Large intestine (tissue), 3 donors: ENCODE results near the gene JADE2. TPM values are rescaled to one million over a fixed set of nuclear protein-coding genes. Genes with fewer than 3 reads are reported as not detected.

ENCODE experiments used
- DNase-seq, 2 donors: peaks; one replicate each; pipeline versions ENCODE4 v3.0.0 to v3.0.0-alpha.2; 2013
- H3K27ac ChIP-seq: one replicate; pipeline ENCODE4 v1.5.1; 2013; ENCODE audit warnings: low read length
- H3K27me3 ChIP-seq: 2 replicates; pipeline ENCODE4 v1.6.1; 2013; ENCODE audit warnings: low read length; ENCODE audit not compliant: control insufficient read depth, insufficient read depth
- H3K36me3 ChIP-seq: 2 replicates; pipeline ENCODE4 v1.6.1; 2013; ENCODE audit warnings: low read length; ENCODE audit not compliant: control insufficient read depth, insufficient read depth
- H3K4me1 ChIP-seq: one replicate; pipeline ENCODE4 v1.6.1; 2013; ENCODE audit warnings: low read length; ENCODE audit not compliant: control insufficient read depth, insufficient read depth
- H3K4me3 ChIP-seq: one replicate; pipeline ENCODE4 v1.5.1; 2013; ENCODE audit warnings: low read length
- H3K9me3 ChIP-seq: one replicate; pipeline ENCODE4 v1.6.1; 2013; ENCODE audit warnings: mild to moderate bottlenecking, low read depth, low read length, moderate library complexity; ENCODE audit not compliant: control insufficient read depth
- WGBS: methylation state at CpG from one replicate; pipeline ENCODE4 v1.1.5; 2013; ENCODE audit warnings: low lambda C conversion rate; ENCODE audit not compliant: insufficient coverage; 5-methylcytosine and 5-hydroxymethylcytosine counted together
- polyA plus RNA-seq: library from polyadenylated mRNA; unstranded; fragments of 120-200 nt; gene quantifications from one replicate; pipeline ENCODE4 v1.2.1, GENCODE V29; 2013

Gene JADE2
- polyA plus RNA-seq, 1 donor = 29.9 TPM

- no peak for DNase-seq
- Histone ChIP-seq H3K27me3 (no peaks in the 10 kb centered on the region), H3K9me3 (no peaks in the 10 kb centered on the region), H3K4me3 (no peak overlapping the region), H3K36me3 (peaks cover 45% of the 10 kb centered on the region), H3K27ac (no peak overlapping the region), H3K4me1 (peaks cover 26% of the 10 kb centered on the region)
- WGBS = no CpG with 5 or more reads among the region's 10 CpGs
These were observed 7.8 kb downstream of the JADE2 start for GRCh38 chr5:134533115-134533815.

- H3K27me3 ChIP-seq = no peaks in the 10 kb centered on the region
- no peak overlapping the region for H3K4me3 ChIP-seq
- no peaks in the 10 kb centered on the region for H3K9me3 ChIP-seq
- peaks cover 17% of the 10 kb centered on the region for H3K4me1 ChIP-seq
- H3K27ac ChIP-seq = no peak overlapping the region
- peaks cover 50% of the 10 kb centered on the region for H3K36me3 ChIP-seq
- DNase-seq = no peak
- no CpG with 5 or more reads among the region's 10 CpGs for WGBS
These were observed 8.7 kb downstream of the JADE2 start for GRCh38 chr5:134534058-134534725.

GRCh38 chr5:134534726-134535110, 9.2 kb downstream of the JADE2 start:
- Histone ChIP-seq H3K4me3 (no peak overlapping the region), H3K4me1 (peaks cover 12% of the 10 kb centered on the region), H3K27ac (no peak overlapping the region), H3K27me3 (no peaks in the 10 kb centered on the region), H3K36me3 (peaks cover 55% of the 10 kb centered on the region), H3K9me3 (no peaks in the 10 kb centered on the region)
- no CpG with 5 or more reads among the region's 5 CpGs for WGBS
- DNase-seq = no peak

DNA sequence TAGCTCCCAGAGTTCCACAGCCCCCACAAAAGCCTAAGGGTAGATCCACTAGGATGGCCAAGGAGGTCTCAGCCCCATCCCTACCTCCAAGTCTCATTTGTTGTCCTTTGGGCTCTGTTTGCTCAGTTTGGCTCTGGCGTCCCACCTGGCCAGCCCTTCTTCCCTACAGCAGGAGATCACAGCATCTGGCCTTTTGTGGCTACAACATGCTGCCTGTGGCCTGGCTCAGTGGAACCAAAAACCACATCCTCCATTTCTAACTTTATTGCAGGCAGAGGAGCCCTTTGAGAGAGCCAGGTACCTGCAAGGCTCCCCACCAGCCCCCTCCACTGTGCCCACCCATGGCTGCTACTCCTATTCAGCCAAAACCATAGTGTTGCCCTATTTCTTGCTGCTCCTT, 11.4 kb downstream of the JADE2 start:
- Histone ChIP-seq H3K36me3 (peaks cover 76% of the 10 kb centered on the region), H3K4me1 (no peaks in the 10 kb centered on the region), H3K4me3 (no peak overlapping the region), H3K27ac (no peak overlapping the region), H3K27me3 (no peaks in the 10 kb centered on the region), H3K9me3 (no peaks in the 10 kb centered on the region)
- no peak for DNase-seq
- no CpG with 5 or more reads among the region's 1 CpG for WGBS

- peaks cover 80% of the 10 kb centered on the region for H3K36me3 ChIP-seq
- no peak for DNase-seq
- H3K4me1 ChIP-seq = no peaks in the 10 kb centered on the region
- no peak overlapping the region for H3K27ac ChIP-seq
- no peak overlapping the region for H3K4me3 ChIP-seq
- no peaks in the 10 kb centered on the region for H3K27me3 ChIP-seq
- H3K9me3 ChIP-seq = no peaks in the 10 kb centered on the region
These were observed 11.8 kb downstream of the JADE2 start for GRCh38 chr5:134537297-134537696.

DNA sequence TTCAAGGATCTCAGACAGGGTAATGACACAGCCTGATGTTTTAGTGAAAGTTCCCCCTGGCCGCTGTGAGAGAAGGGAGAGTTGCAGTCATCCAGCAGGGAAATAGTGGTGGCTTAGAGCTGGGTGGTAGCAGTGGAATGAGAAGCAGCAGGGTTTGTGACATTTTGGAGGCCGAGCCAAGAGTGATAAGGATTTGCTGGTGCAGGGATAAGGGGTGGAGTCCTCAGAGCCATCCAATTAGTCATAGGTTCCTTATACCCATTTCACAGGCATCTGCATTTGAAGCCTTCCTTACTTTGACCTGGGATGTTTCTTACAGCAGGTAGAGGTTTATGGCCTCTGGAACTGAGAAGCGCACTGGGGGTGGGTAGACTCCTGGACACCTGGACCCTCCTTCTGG, 12.8 kb downstream of the JADE2 start:
- Histone ChIP-seq H3K4me3 (no peak overlapping the region), H3K4me1 (no peaks in the 10 kb centered on the region), H3K27me3 (no peaks in the 10 kb centered on the region), H3K9me3 (no peaks in the 10 kb centered on the region), H3K36me3 (peaks cover 75% of the 10 kb centered on the region), H3K27ac (no peak overlapping the region)
- WGBS = no CpG with 5 or more reads among the region's 3 CpGs
- no peak for DNase-seq

DNA sequence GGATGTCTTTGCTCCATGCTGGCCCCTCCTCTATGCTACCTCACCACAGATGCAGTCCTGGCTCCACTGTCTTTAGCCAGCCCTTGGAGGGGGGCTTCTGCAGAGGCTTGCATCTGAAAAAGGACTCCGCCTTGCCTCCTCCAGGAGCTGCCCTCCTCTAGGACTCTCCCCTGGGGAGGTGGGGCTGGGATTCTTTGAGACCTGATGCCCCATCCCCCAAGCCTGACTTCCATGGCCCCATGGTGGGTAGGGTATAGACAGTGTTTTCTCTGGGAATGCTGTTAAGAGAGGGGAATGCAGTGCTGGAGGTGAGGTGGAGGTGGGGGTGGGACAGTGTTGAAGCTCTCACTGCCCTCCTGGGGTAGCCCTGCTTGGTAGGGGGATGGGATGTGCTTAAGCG, 14.3 kb downstream of the JADE2 start:
- WGBS = no CpG with 5 or more reads among the region's 2 CpGs
- Histone ChIP-seq H3K36me3 (peaks cover 79% of the 10 kb centered on the region), H3K27ac (no peak overlapping the region), H3K4me3 (no peak overlapping the region), H3K27me3 (no peaks in the 10 kb centered on the region), H3K4me1 (no peaks in the 10 kb centered on the region), H3K9me3 (no peaks in the 10 kb centered on the region)
- DNase-seq = no peak

DNA sequence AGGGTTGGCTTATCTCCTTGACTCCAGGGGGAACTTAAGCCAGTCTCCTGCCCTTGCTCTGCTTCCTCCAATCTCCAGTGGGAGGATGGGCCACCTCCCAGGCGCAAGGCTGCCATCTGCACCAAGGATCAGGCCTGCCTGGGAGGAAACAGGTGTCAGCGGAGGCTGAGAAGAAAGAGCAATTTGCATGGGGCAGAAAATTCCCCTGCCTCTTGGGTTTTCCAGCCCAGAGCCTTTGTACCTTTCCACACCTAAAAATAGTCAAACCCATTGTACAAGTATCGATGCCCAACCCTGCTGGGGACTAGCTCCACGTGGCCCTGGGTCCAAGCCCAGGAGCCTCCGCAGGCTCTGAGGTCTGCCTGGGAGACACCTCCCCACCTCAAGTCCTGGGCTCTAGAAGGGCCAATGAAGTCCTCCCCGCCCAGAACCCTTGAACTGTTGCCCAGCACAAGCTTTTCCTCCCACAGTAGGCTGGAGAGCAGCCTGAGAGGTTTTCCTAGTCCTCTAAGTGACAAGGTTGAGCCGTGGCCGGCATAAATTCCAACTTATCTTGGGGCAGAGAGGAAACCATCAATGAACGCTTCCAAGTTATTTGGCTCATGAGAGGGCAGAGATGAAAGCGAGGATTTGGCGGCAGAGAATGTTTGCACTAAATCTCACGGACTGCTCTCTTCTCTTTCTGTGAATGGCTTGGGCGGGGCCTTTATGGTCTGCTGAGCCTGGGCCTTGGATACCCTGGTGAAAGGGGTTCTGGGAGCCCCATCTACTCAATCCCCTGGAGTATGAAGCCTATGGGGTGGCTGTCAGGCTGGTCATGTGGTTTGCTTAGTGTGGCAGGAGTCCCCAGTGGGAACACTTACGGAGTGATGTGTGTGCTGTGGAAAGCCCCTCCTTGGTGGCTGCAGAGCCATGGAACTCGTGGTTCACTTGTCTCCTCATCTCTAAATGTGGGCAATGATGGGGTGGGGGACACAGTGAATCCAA, 15.6 kb downstream of the JADE2 start:
- Histone ChIP-seq H3K4me3 (no peak overlapping the region), H3K27ac (no peak overlapping the region), H3K36me3 (peaks cover 81% of the 10 kb centered on the region), H3K27me3 (no peaks in the 10 kb centered on the region), H3K9me3 (no peaks in the 10 kb centered on the region), H3K4me1 (no peaks in the 10 kb centered on the region)
- 100% methylated on average over 1 of the region's 15 CpGs for whole genome bisulfite sequencing
- no peak for DNase-seq

GRCh38 chr5:134541736-134542376, 16.4 kb downstream of the JADE2 start:
- DNase-seq = no peak
- H3K36me3 ChIP-seq = peaks cover 78% of the 10 kb centered on the region
- no peaks in the 10 kb centered on the region for H3K4me1 ChIP-seq
- H3K9me3 ChIP-seq = no peaks in the 10 kb centered on the region
- no peak overlapping the region for H3K27ac ChIP-seq
- H3K4me3 ChIP-seq = no peak overlapping the region
- WGBS = no CpG with 5 or more reads among the region's 4 CpGs
- no peaks in the 10 kb centered on the region for H3K27me3 ChIP-seq
